GM11168 (cell line): Measurements from ENCODE around the gene USP4.

ENCODE experiments used
- in situ Hi-C: fragments of 300-500 bp; cut with MboI; formaldehyde crosslinking; loops from one replicate; pipeline ENCODE4 v1.12.0; 2022; ENCODE audit warnings: low sequenced_read_pairs; ENCODE audit not compliant: unreplicated experiment

The USP4 gene

GRCh38 chr3:49298511-49298910, 41.3 kb downstream of the USP4 start:
- in situ Hi-C loops: no loop called here

GRCh38 chr3:49296781-49297411, 43.0 kb downstream of the USP4 start:
- in situ Hi-C loops: no loop called here

- in situ Hi-C loops: no loop called here
Observed at GRCh38 chr3:49295489-49296058, 44.3 kb downstream of the USP4 start.

- in situ Hi-C loops: no loop called here
Observed at GRCh38 chr3:49294343-49294742, 45.5 kb downstream of the USP4 start.

- in situ Hi-C loops: no loop called here
Observed at GRCh38 chr3:49283997-49284396, 55.9 kb downstream of the USP4 start.

- in situ Hi-C loops: no loop called here
Observed at GRCh38 chr3:49279376-49279775, 60.5 kb downstream of the USP4 start.

- in situ Hi-C loops: no loop called here
Observed at GRCh38 chr3:49278548-49278947, 61.3 kb downstream of the USP4 start.

GRCh38 chr3:49277383-49277775, 62.5 kb downstream of the USP4 start:
- in situ Hi-C loops: no loop called here

GRCh38 chr3:49276475-49277382, 63.1 kb downstream of the USP4 start, which contains the start of gene C3orf62:
Gene C3orf62 (minus strand): TSS chr3:49277232. CDS start chr3:49276872, 360 bp downstream.
- in situ Hi-C loops: no loop called here

GRCh38 chr3:49273825-49274532, 65.9 kb downstream of the USP4 start:
- in situ Hi-C loops: no loop called here

GRCh38 chr3:49271047-49271446, 68.8 kb downstream of the USP4 start:
- in situ Hi-C loops: no loop called here

- in situ Hi-C loops: no loop called here
Observed at GRCh38 chr3:49270156-49270500, 69.7 kb downstream of the USP4 start.

GRCh38 chr3:49269443-49270155, 70.3 kb downstream of the USP4 start:
- in situ Hi-C loops: no loop called here

GRCh38 chr3:49266410-49267095, 73.3 kb downstream of the USP4 start:
- in situ Hi-C loops: no loop called here

- in situ Hi-C loops: no loop called here
Observed at GRCh38 chr3:49265661-49266386, 74.0 kb downstream of the USP4 start.

GRCh38 chr3:49263159-49263889, 76.5 kb downstream of the USP4 start:
- in situ Hi-C loops: no loop called here

GRCh38 chr3:49260806-49261324, 79.0 kb downstream of the USP4 start:
- in situ Hi-C loops: no loop called here

GRCh38 chr3:49257187-49257586, 82.7 kb downstream of the USP4 start:
- in situ Hi-C loops: no loop called here
